Esophagus squamous epithelium (tissue), 4 donors: Measurements from ENCODE around the gene SPDYE16.
"Not testable (repeated sequence)": the region's sequence is repeated elsewhere in the genome, so short reads cannot be mapped to it uniquely, and the experiment has no call there.

ENCODE experiments used
- POLR2A ChIP-seq, 4 donors: fragments of 450-650 bp; IDR thresholded peaks; one replicate each; pipeline ENCODE4 v1.6.1; 2017; ENCODE audit warnings: antibody characterized with exemption in 4 of 4, mild to moderate bottlenecking in 4 of 4, moderate library complexity in 3 of 4
- TF ChIP-seq, protein P1 (sequence below), 6 experiments: fragments of 450-650 bp in 4 of 6; fragments of 200-600 bp in 2 of 6; sonication (generic) in 2 of 6; IDR thresholded peaks; one replicate each; pipeline ENCODE4 v1.5.1; 2016 to 2019; ENCODE audit warnings: antibody characterized with exemption in 6 of 6, mild to moderate bottlenecking in 4 of 6, moderate library complexity in 4 of 6

DNA sequence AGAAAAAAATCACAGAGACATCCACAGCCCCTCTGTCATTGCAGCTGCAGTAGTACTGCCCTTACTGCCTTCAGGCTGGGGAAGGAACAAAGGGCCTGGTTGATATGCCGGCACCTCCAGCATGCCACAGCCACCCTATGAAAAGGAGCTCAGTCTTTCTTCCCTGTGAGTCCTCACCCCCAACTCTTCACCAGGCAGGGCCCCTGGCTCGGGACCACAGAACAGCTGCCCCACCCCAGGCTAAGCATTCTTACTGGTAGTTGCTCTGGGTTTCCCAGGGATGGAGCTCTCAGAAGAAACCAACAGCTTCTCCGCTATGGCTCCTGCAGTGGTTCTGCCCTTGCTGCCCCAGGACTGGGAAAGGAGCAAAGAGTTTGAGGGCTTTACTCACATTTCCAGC, 47.9 kb upstream of the SPDYE16 start:
- TF ChIP-seq, protein P1, sequence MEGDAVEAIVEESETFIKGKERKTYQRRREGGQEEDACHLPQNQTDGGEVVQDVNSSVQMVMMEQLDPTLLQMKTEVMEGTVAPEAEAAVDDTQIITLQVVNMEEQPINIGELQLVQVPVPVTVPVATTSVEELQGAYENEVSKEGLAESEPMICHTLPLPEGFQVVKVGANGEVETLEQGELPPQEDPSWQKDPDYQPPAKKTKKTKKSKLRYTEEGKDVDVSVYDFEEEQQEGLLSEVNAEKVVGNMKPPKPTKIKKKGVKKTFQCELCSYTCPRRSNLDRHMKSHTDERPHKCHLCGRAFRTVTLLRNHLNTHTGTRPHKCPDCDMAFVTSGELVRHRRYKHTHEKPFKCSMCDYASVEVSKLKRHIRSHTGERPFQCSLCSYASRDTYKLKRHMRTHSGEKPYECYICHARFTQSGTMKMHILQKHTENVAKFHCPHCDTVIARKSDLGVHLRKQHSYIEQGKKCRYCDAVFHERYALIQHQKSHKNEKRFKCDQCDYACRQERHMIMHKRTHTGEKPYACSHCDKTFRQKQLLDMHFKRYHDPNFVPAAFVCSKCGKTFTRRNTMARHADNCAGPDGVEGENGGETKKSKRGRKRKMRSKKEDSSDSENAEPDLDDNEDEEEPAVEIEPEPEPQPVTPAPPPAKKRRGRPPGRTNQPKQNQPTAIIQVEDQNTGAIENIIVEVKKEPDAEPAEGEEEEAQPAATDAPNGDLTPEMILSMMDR (IDR thresholded peaks at IDR 0.05) = not testable (repeated sequence)
- not testable (repeated sequence) for TF ChIP-seq POLR2A (IDR thresholded peaks at IDR 0.05)
